ENCODE results near the gene BACH2. TPM values are rescaled to one million over a fixed set of nuclear protein-coding genes. Genes with fewer than 3 reads are reported as not detected.

BACH2 gene
- total and polyA plus RNA-seq, 2 of the 8 experiments (the other 6 are each of a cell fraction or from before 2014, with no cell fraction given) = 1.9 to 5.9 TPM

DNA sequence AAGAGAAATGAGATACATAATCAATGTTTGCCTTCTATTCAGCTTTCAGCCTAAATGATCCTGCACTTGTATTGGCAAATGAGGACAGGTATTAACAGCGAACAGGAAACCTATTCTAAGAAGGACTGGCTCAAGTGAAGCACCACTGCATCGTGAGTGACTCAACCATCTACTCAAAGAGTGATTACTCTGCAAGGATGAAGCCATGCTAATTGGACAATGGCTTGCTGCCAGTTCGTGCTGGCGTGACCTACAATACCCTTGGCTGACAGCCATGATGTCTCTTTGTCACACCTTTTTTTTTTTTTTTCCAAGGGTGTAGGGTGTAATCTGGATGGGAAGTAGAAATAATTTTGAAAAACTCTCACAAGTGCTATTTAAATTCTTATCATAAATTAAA is 297.5 kb downstream of the BACH2 start:
- H4K8ac ChIP-seq (ENCODE audit: extremely low read depth, insufficient read depth, low read length) = no peak overlapping the region
- peaks cover 0 to 2% (median 0%) of the 10 kb centered on the region in 4 experiments; a peak in 1 of 7 replicates for H3K4me1 ChIP-seq (replicated peaks in 1 of 4; ENCODE audit: control insufficient read depth in 3 of 4, insufficient read depth in 4 of 4, low read length in 3 of 4)
- no peak overlapping the region for H2BK20ac ChIP-seq (ENCODE audit: low read length)
- H3K4me2 ChIP-seq (ENCODE audit: insufficient read depth in 1 of 2, low read depth in 2 of 2, low read length in 2 of 2) = no peak overlapping the region
- no peaks in the 10 kb centered on the region for H3K79me2 ChIP-seq (ENCODE audit: control insufficient read depth in 1 of 2, insufficient read depth in 2 of 2, low read length in 2 of 2)
- H3K79me1 ChIP-seq (ENCODE audit: low read depth, low read length) = no peaks in the 10 kb centered on the region
- no peak overlapping the region for H4K5ac ChIP-seq (ENCODE audit: insufficient read length, low read depth, low read length)
- no peaks in the 10 kb centered on the region for H3K36me3 ChIP-seq (ENCODE audit: control insufficient read depth in 2 of 4, insufficient read depth in 4 of 4, low read length in 3 of 4)
- H2BK15ac ChIP-seq (ENCODE audit: low read length) = no peak overlapping the region
- DNase-seq (ENCODE audit: low read depth in 1 of 2, low spot score in 2 of 2) (no peak), FAIRE-seq (no peak)
- H3K18ac ChIP-seq (ENCODE audit: extremely low read depth, low read length) = no peak overlapping the region
- no peaks in the 10 kb centered on the region for H3K9me3 ChIP-seq (ENCODE audit: insufficient read depth in 2 of 2, low read depth in 1 of 2, low read length in 1 of 2)
- no peak overlapping the region for H2BK5ac ChIP-seq (ENCODE audit: low read depth, low read length)
- H3K27me3 ChIP-seq (replicated peaks in 1 of 4; ENCODE audit: control insufficient read depth in 3 of 4, extremely low read depth in 1 of 4, insufficient read depth in 3 of 4, low read length in 3 of 4) = no peaks in the 10 kb centered on the region
- ChIA-PET CTCF (ENCODE audit: partially characterized antibody) (interaction anchor here (1.1 to 1.8 kb wide), 2 partner anchors 47 to 58 kb away, joined by 5 read pairs; no protein-coding TSS in a partner anchor), POLR2A (ENCODE audit: partially characterized antibody) (no interaction called here)
- no peak overlapping the region for H3K14ac ChIP-seq (ENCODE audit: insufficient read length)
- H3K4ac ChIP-seq (replicated peaks; ENCODE audit: insufficient read length, low read depth, low read length) = no peak overlapping the region
- H3K27ac ChIP-seq (ENCODE audit: low read depth, low read length) = no peak overlapping the region
- H3K9ac ChIP-seq (replicated peaks in 1 of 4; ENCODE audit: extremely low read depth in 1 of 4, low read depth in 3 of 4, low read length in 3 of 4) = no peak overlapping the region
- no peak overlapping the region for H3K4me3 ChIP-seq (ENCODE audit: extremely low read depth in 1 of 4, insufficient read depth in 2 of 4, low read depth in 3 of 4, low read length in 4 of 4)
- no peak for TF ChIP-seq SP2 (IDR thresholded peaks at IDR 0.05; ENCODE audit: low read length)
- no peak overlapping the region for H3K23ac ChIP-seq (ENCODE audit: insufficient read length)
- H2AFZ ChIP-seq (ENCODE audit: low read length) = no peak overlapping the region
- no peak overlapping the region for H2BK12ac ChIP-seq (ENCODE audit: low read depth, low read length)
- no peak overlapping the region for H2BK120ac ChIP-seq (replicated peaks; ENCODE audit: low read depth, low read length)
- H3K56ac ChIP-seq (replicated peaks; ENCODE audit: insufficient read length, low read depth, low read length) = no peak overlapping the region
- no peaks in the 10 kb centered on the region for H4K20me1 ChIP-seq (replicated peaks in 1 of 2; ENCODE audit: control insufficient read depth in 1 of 2, insufficient read depth in 2 of 2, low read length in 2 of 2)
- no peak overlapping the region for H4K91ac ChIP-seq (replicated peaks; ENCODE audit: insufficient read length, low read length)
- WGBS, 2 experiments (ENCODE audit: extremely low coverage in 1 of 2, insufficient coverage in 1 of 2, insufficient read length in 1 of 2, insufficient replicate concordance in 2 of 2, low coverage in 1 of 2, low lambda C conversion rate in 2 of 2, missing lambda C conversion rate in 1 of 2) = 85% methylated on average over 4 of the region's 4 CpGs; no CpG with 5 or more reads in 1 of the 2 experiments
- H2AK5ac ChIP-seq (ENCODE audit: low read depth, low read length) = no peak overlapping the region
- H3K23me2 ChIP-seq (ENCODE audit: low read depth, low read length) = no peaks in the 10 kb centered on the region
